Neural crest cell (in vitro differentiated cells): Measurements from ENCODE around the gene GABARAP. TPM values are rescaled to one million over a fixed set of nuclear protein-coding genes. Genes with fewer than 3 reads are reported as not detected.

Source experiments
- DNase-seq: peaks from one replicate; pipeline ENCODE4 v3.0.0; 2021; ENCODE audit warnings: low read depth, mixed read lengths, low spot score
- H3K27ac Mint-ChIP-seq: one replicate; pipeline ENCODE4 v1.8.0; 2021; ENCODE audit warnings: mild to moderate bottlenecking, mixed read lengths; ENCODE audit not compliant: unreplicated experiment
- H3K27me3 Mint-ChIP-seq: 2 replicates; pipeline ENCODE4 v1.8.0; 2021; ENCODE audit warnings: low read depth, mild to moderate bottlenecking, mixed read lengths
- H3K36me3 Mint-ChIP-seq: 2 replicates; pipeline ENCODE4 v1.8.0; 2021; ENCODE audit warnings: low read depth, mild to moderate bottlenecking, mixed read lengths
- H3K4me1 Mint-ChIP-seq: 2 replicates; pipeline ENCODE4 v1.8.0; 2021; ENCODE audit warnings: mixed read lengths
- H3K4me3 Mint-ChIP-seq: one replicate; pipeline ENCODE4 v1.8.0; 2021; ENCODE audit warnings: mild to moderate bottlenecking, mixed read lengths
- H3K9me3 Mint-ChIP-seq: 2 replicates; pipeline ENCODE4 v1.8.0; 2021; ENCODE audit warnings: mixed read lengths
- CTCF ChIP-seq: fragments of 200-600 bp; sonication (generic); conservative IDR thresholded peaks from 2 replicates; pipeline ENCODE4 v1.5.0; 2021; ENCODE audit warnings: antibody characterized with exemption, mild to moderate bottlenecking
- total RNA-seq: library from RNA; stranded (reverse); gene quantifications from 2 replicates; pipeline ENCODE4 v1.2.1, GENCODE V29; 2021

The GABARAP gene
- total RNA-seq, 1 donor from 2014 or later: 470 TPM

- no peak for TF ChIP-seq CTCF
- Mint-ChIP-seq H3K4me1 (peaks cover 19% of the 10 kb centered on the region), H3K36me3 (peaks cover 21% of the 10 kb centered on the region), H3K4me3 (peak overlapping the region; percentile 80), H3K9me3 (no peaks in the 10 kb centered on the region), H3K27me3 (peaks cover 2% of the 10 kb centered on the region), H3K27ac (no peak overlapping the region)
- DNase-seq: no peak
Observed at GRCh38 chr17:7228920-7229319, 13.3 kb downstream of the GABARAP start.

DNA sequence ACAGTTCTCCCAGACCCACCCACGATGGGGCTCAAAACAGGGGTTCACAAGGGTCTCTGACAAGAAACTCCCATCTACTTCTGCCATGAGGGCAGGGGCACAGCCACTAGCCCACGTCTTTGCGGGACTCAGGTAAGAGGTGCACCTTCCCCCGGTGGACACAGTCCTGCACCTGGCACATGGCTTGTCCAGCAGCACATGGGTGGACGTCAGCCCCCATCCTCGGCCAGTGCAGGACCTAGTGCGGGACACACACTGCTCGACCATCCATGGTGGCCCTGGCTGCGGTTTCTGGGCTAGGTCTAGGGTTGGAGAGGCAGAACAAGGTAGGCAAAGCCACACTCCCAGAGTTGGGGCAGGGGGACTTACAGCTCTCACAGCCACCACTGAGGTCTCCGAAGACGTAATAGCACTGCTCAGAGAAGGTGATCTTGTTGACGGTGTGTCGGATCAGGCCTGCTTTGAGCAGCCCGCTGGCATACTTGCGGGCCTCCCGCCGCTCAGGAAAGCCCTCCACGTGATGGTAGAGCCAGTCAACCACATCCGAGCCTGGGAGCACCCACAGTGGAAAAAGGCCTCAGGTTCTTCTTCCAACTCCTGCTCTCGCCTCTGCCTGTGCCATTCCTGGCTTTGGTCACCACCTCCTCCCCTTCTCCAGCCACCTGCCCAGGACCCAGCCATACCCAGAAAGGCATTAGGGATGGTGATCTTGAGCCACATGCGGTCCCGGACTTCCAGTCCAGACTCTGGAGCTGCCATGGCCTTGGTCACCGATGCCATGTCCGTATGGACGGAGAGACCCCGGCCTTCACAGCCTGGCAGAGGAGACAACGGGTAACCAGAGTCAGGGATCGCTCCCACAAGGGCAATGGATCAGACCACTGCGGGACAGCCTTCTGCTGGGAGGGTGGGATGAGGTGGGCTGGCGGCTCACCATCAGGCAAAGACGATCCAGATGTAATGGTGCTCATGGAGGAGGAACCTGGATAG is 15.2 kb downstream of the GABARAP start:
- no peak for TF ChIP-seq CTCF
- Mint-ChIP-seq H3K4me1 (peaks cover 3% of the 10 kb centered on the region), H3K36me3 (peaks cover 21% of the 10 kb centered on the region), H3K27me3 (peaks cover under 1% of the 10 kb centered on the region), H3K4me3 (no peak overlapping the region), H3K27ac (no peak overlapping the region), H3K9me3 (no peaks in the 10 kb centered on the region)
- DNase-seq: no peak

DNA sequence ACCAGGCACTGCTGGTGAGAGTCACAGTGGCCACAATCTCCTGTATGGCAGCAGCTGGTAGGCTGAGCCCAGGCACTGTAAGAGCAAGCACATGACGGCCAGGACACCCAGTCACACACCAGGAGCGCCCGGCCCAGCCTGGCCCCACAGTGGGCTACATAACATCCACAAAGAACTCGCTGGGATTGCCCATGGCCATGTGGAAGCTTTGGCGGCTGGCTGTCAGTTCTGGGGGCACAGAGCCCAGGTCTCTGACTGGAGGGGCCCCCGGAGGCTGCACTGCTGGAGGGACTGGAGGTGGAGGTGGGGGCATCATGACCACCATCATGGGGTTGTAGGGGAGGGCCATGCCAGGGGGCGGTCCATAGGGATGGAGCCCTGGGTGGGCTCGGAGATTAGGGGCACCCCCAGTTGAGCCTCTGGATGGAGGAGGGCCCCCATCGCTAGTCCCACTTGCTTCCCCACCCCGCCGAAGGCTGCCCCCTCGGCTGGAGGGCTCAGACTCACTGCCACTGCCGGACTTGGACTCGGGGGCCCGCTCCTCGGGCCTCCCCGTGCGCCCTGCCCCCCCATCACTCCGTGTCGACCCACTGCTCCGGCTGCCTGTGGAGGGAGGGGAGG is 16.4 kb downstream of the GABARAP start:
- peaks cover 9% of the 10 kb centered on the region for H3K27me3 Mint-ChIP-seq
- DNase-seq: no peak
- H3K27ac Mint-ChIP-seq: no peak overlapping the region
- H3K4me1 Mint-ChIP-seq: peaks cover 8% of the 10 kb centered on the region
- peak overlapping the region; percentile 61 for H3K4me3 Mint-ChIP-seq
- H3K36me3 Mint-ChIP-seq: peaks cover 19% of the 10 kb centered on the region
- TF ChIP-seq CTCF: no peak
- H3K9me3 Mint-ChIP-seq: no peaks in the 10 kb centered on the region

DNA sequence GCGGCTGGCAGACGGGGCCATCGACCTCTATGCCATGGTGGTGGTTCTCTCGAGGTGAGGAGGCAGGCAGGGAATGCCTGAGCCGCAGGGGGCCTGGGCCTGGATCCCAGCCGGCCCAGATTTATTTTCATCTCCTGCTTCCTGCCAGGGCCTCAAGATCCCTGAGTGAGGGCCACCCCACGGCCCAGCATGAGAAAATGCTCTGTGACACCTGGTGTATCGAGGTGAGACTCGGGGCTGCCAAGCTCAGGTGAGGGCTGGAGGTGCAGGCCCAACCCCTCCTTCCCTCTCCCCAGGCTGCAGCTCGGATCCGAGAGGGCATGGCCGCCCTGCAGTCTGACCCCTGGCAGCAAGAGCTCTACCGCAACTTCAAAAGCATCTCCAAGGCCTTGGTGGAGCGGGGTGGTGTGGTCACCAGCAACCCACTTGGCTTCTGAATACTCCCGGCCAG is 17.6 kb downstream of the GABARAP start:
- H3K4me3 Mint-ChIP-seq: peak overlapping the region; percentile 61
- H3K9me3 Mint-ChIP-seq: no peaks in the 10 kb centered on the region
- no peak for DNase-seq
- peaks cover 17% of the 10 kb centered on the region for H3K27me3 Mint-ChIP-seq
- peaks cover 16% of the 10 kb centered on the region for H3K4me1 Mint-ChIP-seq
- no peak for TF ChIP-seq CTCF
- H3K36me3 Mint-ChIP-seq: peaks cover 17% of the 10 kb centered on the region
- no peak overlapping the region for H3K27ac Mint-ChIP-seq

- no peak overlapping the region for H3K27ac Mint-ChIP-seq
- H3K4me3 Mint-ChIP-seq: peak overlapping the region; percentile 98
- H3K9me3 Mint-ChIP-seq: no peaks in the 10 kb centered on the region
- H3K27me3 Mint-ChIP-seq: peaks cover 22% of the 10 kb centered on the region
- no peak for TF ChIP-seq CTCF
- DNase-seq: no peak
- peaks cover 15% of the 10 kb centered on the region for H3K36me3 Mint-ChIP-seq
- H3K4me1 Mint-ChIP-seq: peaks cover 22% of the 10 kb centered on the region
Observed at GRCh38 chr17:7224110-7224509, 18.1 kb downstream of the GABARAP start.
